HG03103 (cell line): ENCODE results near the gene CEP89.
"Not testable (repeated sequence)": the region's sequence is repeated elsewhere in the genome, so short reads cannot be mapped to it uniquely, and the experiment has no call there.

Experiments
- ATAC-seq: cut with Tn5 transposase; IDR thresholded peaks from one replicate; pipeline ENCODE4 v1.9.1; 2021; ENCODE audit warnings: low read depth; ENCODE audit not compliant: unreplicated experiment

CEP89 gene

DNA sequence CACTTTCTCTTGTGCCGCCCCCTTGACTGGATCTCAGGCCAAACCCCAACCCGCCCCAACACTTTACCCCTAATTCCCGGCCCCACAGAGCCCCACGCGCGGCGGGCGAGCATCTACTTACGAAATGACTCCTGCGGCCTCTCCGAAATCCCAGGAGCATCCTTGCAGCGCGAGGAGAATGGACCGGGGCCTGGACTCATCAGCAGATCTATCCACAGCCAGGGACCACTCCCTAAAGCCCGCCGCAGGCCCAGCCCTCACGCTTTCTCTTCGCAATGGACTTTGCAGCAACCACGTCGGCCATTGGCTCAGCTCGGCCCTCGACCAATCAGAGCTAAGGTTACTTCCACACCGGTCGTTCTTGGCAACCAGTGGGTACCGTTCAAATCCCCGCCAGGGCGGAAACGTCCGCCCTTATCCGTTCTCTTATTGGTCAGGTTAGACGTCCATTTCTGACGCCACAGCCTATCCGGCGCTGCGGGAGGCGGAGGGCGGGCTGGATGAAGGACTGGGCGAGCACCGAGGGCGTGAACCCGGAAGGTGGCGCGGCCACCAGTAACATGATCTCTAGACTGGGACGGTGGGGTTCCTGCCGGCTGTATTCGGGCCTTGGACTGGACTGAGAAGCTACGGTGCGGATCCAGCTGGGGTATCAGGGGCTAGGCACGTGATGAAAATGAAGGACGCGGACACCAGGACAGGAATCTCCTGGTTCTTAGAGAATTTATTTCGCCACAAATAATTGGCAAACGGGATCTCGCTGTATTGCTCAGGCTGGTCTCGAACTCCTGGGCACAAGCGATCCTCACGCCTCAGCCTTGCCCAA, at the start of gene CEP89, which contains the start of gene FAAP24:
Gene CEP89 (minus strand): TSS at position 244 of the 826 bp plus-strand sequence. CDS start 84 bp downstream, at position 160.
Gene FAAP24 (plus strand): TSS at position 528 of the 826 bp plus-strand sequence. CDS start 955 bp downstream, outside the sequence.
- ATAC-seq = peak; percentile 98

DNA sequence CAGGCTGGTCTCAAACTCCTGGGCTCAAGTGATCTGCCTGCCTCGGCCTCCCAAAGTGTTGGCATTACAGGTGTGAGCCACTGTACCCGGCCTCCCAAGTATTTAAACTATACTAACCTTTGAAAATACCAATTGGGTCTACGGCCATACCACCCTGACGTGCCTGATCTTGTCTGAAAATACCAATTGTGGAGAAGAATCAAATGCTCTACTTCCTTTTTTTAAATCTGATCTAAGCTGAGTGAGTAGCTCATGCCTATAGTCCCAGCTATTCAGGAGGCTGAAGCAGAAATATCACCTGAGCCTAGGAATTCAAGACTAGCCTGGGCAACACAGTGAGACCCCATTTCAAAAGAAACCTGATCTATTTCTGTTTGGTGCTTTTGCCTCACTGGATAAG, 39.1 kb upstream of the CEP89 start:
- not testable (repeated sequence) for ATAC-seq

- ATAC-seq = no peak
Observed at GRCh38 chr19:33008738-33009137, 37.0 kb upstream of the CEP89 start.

DNA sequence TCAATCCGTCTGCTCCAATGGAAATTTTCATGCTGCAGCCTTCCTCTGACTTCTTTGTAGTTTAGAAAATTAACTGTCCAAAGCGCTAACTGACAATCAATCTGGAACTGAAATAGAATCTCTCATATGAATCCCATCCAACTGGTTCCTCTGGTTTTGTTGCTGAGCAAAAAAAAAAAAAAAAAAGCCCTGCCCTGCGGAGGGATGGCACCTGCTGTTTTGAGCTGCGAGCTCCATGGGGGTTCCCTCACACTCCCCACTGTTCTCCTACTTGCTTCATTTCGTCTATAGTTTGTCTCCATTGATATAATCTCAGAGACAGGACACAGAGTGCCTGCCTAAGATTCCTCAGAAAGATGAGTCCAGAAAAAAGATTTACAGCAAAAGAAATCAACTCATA, 33.7 kb upstream of the CEP89 start:
- ATAC-seq = no peak

- not testable (repeated sequence) for ATAC-seq
Observed at GRCh38 chr19:33003424-33004024, 31.8 kb upstream of the CEP89 start.

GRCh38 chr19:33002126-33002865, 30.5 kb upstream of the CEP89 start:
- not testable (repeated sequence) for ATAC-seq

DNA sequence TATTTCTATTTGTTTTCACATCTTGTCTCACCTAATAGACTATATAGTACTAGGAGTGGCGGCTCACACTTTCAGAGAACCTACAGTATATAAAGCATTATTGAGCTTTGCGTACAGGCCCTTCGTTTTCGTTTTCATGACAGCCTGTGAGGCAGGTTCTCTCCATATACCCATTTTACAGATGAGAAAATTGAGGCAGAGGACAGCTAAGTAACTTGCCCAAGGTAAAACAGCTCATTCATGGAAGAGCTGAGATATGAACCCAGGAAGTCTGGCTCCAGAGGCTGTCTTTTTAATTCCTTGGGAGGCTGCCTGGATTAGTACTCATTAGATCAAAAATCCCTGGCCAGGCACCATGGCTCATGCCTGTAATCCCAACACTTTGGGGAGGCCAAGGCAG, 29.2 kb upstream of the CEP89 start:
- ATAC-seq = no peak

DNA sequence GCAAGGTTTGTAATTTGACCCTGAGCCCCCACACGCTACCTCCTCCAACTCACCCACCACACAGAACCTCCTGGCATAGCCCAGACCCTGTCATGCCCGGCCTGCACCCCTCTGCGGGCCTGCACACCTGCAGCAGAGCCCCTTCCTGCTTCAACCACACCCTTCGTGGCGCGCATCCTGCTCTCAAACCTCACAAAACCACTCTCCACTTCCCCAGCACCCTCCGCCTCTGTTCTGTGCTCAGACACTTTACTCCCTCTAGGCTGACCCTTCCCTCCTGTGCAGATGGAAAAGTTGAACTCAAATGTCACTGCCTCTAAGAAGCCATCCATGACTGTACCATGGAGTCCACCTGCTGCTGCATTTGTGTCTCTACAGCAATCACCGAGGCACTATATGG, 28.8 kb upstream of the CEP89 start:
- ATAC-seq = no peak

DNA sequence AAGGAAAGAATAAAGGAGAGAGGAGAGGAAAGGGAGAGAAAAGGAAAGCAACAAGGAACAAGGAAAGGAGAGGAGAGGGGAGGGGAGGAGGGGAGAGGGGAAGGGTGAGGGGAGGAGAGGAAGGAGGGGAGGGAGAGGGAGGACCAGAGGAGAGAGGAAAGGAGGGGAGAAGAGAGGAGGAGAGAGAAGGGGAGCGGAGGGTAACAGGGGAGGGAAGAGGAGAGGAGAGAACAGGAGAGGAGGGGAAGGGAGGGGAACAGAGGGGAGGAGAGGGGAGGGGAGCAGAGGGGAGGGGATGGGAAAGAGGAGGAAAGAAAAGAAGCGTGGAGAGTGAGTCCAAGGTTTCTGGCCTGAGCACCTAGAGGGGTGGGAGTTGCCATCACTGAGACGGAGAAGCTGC, 27.0 kb upstream of the CEP89 start:
- ATAC-seq = no peak

DNA sequence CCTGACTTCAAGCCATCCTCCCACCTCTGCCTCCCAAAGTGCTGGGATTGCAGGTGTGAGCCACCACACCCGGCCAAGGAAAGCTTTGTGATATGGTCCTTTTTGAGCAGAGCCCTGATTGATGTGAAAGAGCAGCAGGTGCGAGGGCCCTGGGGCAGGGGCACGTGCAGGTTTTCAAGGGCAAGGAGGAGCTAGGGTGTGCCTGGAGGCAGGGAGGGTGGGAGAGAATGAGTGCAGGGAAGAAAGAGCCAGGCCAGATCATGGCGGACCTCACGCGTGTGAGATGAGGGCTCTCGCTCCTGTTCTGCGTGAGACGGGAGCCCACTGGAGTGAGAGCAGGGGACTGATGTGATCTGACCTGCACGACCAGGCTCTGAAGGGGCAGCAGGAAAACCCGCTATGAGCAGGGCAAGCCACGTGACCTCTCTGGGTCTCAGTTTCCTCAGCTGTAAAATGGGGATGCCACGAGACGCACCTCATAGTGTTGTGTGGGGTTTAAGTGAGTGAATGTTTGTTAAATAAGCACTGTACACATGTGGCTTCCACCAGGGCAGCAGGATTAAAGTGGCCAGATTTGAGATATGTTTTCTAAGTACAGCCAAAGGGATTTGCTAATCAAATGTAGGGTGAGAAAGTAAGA, 26.1 kb upstream of the CEP89 start:
- ATAC-seq = no peak

DNA sequence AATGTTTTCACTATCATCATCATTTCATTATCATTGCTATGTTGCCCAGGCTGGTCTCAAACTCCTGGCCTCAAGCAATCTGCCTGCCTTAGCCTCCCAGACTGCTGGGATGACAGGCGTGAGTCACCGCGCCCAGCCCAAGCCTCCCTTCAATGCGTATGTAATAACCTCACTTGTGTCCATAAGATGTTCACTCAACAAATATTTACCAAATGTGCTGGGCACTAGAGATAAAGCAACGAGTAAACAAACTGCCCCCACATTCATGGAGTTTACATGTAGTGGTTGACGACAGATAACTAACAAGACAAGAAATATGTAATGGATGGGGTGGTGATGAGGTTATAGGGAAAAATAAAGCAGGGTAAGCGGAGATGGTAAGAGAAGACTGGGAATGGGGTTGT, 25.3 kb upstream of the CEP89 start:
- not testable (repeated sequence) for ATAC-seq

DNA sequence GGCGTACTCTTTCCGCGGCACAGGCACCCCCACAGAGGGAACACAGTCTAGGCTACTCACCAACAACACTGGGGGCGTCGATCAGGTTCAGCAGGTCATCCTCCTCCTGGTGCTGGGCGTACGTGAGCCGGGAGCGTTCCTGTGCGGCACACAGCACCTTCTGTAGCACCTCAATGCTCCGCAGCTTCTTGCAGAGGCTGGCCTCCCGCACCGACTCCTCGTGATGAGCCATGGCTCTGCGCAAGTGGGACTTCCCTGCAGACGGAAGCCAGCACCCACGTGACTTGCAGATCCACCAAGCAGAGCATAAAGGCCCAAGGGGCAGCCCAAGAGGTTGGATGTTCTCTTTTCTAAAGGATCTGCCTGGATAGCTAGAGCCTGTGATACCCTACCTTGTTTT, 24.2 kb upstream of the CEP89 start:
- not testable (repeated sequence) for ATAC-seq

- no peak for ATAC-seq
Observed at GRCh38 chr19:32988724-32989123, 17.0 kb upstream of the CEP89 start.

- not testable (repeated sequence) for ATAC-seq
Observed at GRCh38 chr19:32988254-32988653, 16.5 kb upstream of the CEP89 start.

- ATAC-seq = not testable (repeated sequence)
Observed at GRCh38 chr19:32982488-32982887, 10.7 kb upstream of the CEP89 start.

DNA sequence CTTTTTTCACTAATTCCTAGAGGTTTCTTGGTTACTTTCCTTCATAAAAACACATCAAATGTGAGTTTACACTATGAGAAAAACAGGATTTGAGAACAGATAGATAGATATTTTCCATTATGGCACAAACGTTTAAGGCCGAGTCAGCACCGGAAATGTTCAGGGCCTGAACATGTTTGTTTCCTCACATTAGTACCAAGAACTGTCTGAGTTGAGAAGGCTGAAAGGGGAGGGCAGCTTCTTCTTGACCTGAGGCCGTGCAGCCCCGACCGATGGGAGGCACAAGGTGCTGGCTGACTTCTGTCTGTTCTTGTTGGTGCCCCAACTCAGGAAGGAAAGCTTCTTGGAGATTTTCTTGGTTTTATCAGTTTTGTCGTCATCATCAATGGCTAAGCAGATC, 8.0 kb upstream of the CEP89 start:
- not testable (repeated sequence) for ATAC-seq

- ATAC-seq = not testable (repeated sequence)
Observed at GRCh38 chr19:32977813-32978212, 6.1 kb upstream of the CEP89 start.

- ATAC-seq = no peak
Observed at GRCh38 chr19:32977280-32977679, 5.5 kb upstream of the CEP89 start.

GRCh38 chr19:32976223-32976805, 4.6 kb upstream of the CEP89 start:
- ATAC-seq = no peak

- no peak for ATAC-seq
Observed at GRCh38 chr19:32971012-32971595, 654 bp downstream of the CEP89 start.
